Ureter (tissue), 1 donor: ENCODE results near the gene STMN3. TPM values are rescaled to one million over a fixed set of nuclear protein-coding genes. Genes with fewer than 3 reads are reported as not detected.
"Not testable (repeated sequence)": the region's sequence is repeated elsewhere in the genome, so short reads cannot be mapped to it uniquely, and the experiment has no call there.

Experiments
- DNase-seq: peaks from one replicate; pipeline ENCODE4 v3.0.0-alpha.2; 2020; ENCODE audit warnings: low spot score
- total RNA-seq: library from RNA; stranded (reverse); gene quantifications from one replicate; pipeline ENCODE4 v1.2.4, GENCODE V29; 2023
- donor health status: DM: yes; HTN: yes; CAD: no.

The STMN3 gene
- total RNA-seq, 1 donor from 2014 or later = 16.5 TPM

GRCh38 chr20:63613863-63614594, 39.2 kb downstream of the STMN3 start:
- DNase-seq = not testable (repeated sequence)

DNA sequence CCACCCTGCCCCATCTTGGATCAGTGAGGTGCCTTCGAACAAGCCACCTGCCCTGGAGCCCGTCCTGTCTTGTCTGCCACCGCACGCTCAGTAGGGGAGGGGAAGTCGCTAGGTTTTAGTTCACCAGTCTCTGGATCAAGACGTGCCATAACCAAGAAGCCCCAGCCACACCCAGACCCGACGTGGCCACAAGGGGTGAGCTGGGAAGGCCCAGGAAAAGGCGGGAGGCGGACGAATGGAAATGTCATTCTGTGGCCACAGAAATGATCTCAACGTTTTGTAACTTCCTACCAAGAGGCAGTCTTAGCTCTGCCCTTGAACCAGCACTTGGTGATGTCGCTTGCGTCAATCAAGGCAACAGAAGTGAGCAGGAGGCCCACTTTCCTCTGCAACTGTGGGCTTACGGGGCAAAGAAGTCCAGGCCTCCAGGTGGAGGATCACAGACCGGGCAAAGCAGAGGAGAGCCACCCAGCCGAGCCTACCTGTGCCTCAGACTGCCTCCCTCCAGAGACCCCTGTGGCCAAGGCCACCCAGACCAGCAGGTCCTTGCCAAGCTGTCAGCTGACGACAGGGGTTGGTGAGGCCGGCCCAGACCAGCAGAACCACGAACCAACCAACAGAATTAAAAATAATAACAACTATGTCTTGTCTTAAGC, 40.8 kb downstream of the STMN3 start:
- DNase-seq = no peak

- DNase-seq = no peak
These were observed 41.6 kb downstream of the STMN3 start for GRCh38 chr20:63611646-63612045.

DNA sequence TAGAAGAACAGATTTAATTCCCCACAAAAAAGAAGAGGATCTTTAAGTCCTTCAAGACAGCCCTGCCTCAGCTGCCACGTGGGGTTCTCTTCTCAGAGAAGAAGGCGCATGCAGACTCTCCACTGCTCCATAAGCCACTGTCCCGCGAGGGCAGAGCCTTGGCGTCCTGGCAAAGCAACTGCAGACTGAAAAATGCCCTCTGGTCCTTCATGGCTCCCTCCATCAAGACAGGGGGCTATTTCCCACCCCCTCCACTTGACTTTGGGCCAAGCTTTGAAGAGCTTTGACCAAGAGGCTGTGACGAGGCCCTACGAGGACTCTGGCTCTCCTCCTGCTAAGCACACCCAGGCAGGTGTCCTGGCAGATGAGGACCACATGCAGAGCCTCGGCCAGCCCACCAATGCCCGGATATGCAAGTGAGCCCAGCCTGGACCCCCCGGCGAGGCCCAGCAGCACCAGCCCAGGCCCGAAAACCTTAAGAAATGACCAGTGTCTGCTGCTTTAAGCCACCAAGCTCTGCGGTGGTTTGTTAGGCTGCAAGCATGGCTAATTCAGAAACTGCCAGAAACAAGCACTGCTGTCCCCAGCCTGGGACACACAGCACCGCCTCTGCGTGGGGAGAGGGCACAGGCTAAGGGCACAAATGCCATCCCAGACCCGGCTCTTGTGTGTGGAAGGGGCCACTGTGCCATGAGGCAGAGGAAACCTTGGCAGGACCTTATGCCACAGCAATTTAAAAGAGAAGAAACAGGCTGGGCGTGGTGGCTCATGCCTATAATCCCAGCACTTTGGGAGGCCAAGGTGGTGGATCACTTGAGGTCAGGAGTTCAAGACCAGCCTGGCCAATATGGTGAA, 42.4 kb downstream of the STMN3 start:
- DNase-seq = no peak

DNA sequence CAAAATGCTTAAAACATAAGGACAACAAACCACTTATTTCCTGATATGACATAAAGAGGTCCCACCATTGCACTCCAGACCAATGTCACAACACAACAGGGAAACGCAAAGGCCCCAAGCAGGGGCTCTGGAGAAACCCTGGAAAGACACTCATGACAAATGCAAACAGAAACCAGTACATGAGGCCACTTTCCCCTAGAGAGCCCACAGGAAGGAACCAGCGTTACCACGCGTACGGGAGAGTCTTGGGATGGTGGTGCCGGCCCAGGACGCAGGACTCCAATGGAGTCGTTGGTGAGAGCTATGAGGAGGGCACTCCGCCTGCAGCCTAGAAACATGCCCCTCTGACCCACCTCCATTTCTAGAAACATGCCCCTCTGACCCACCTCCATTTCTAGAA, 46.5 kb downstream of the STMN3 start:
- no peak for DNase-seq

DNA sequence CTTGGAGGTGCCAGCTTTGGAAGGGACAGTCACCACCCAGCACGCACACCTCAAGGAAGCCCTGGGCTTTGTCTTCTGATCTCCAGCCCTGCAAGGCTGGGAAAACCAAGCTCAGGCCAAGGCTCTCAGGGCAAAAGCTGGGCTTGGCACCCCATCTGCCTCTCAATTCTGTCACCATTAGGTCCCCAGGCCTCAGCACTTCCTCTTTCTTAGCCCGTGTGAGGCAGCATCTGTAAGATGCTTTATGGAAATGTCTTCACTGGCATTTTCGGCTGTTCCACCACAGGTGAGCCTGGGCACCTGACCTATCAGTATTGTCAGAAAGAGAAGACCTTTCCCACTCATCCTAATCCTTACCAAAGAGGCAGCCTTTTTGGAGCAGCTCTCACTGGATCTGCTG, 50.9 kb downstream of the STMN3 start:
- DNase-seq = no peak

DNA sequence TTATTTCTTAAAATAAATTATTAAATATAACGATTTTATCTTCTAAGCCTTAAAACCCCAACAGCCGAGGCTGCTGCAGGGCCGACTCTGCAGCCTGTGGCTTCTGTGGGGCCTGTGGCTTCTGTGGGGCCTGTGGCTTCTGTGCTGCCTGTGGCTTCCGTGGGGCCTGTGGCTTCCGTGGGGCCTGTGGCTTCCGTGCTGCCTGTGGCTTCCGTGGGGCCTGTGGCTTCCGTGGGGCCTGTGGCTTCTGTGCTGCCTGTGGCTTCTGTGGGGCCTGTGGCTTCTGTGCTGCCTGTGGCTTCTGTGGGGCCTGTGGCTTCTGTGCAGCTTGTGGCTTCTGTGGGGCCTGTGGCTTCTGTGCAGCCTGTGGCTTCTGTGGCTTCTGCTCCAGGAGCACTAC, 51.5 kb downstream of the STMN3 start:
- DNase-seq = not testable (repeated sequence)

- DNase-seq = no peak
These were observed 53.7 kb downstream of the STMN3 start for GRCh38 chr20:63599396-63600050.

DNA sequence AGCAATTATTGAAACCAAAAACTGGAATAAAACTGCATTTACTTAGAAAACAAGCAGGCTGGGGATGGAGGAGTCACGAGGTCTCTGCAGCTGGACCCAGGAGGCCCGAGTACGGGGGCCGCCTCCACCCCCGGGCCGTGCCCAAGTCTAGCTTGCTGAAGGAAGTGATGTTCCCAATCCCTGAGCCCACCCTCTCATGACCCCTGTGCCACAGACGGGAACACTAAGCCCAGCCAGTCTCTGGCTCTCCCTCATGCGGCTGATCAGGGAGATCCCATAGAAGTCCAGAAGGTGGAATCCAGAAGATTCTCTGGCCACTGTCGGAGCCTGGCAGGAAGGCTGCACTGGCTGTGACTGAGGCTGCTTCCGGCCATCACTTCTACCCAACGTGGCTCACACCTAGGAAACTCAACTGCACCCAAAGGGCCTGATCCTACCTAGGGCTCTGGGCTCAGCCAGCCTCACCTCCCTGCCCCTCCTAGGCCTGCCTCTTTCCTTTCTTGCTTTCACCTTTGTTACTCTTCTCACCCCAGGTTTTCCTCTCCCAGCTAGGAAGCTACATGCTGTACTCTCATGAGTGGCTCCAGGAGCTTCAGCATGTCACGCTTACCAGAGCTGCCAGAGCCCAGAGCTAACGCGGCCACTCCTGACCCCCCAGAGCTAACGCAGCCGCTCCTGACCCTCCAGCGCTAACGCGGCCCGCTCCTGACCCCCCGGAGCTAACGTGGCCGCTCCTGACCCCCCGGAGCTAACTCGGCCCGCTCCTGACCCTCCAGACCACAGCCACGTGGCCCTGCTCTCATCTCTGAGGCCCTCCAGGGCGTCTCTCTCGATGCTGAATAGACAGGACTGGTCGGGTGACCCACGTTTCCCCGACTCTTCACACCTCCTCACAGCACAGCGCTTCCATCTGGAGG, 54.5 kb downstream of the STMN3 start:
- no peak for DNase-seq

DNA sequence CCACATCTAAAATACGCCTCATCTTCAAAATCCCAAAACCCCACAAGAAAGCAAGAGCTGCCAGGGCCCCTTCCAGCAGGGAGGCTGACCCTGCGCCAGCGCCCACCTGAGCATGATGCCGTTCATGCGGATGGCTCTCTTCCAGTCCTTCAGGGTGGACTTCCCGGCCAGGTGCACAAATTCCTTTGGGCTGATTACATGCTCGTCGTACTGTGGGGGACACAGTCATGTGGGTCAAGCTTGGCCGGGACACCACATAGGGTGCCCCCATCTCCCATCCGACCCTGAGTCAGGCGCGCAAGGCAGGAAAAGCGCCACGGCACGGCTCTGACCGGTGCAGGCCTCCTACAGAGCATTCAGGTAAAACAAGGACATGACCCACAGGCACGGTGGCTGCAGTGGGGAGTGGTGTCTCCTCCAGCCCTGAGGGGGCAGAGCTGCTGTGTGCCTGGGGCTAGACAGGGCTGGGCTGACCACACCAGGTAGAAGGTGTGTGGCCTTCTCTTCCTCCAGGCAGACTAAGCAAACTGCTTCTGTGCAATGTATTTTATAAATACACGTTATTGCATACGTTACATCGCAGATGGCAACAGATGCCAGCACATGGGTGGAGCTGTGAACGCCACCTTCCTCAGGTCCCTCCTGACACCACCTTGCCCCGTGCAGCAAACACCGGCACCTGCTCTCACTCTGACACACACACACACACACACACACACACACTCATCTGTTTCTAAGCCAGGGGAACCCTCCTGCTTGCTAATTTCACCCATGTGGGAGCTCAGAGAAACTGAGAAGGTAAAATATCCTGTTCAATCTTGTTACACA, 55.4 kb downstream of the STMN3 start:
- no peak for DNase-seq

DNA sequence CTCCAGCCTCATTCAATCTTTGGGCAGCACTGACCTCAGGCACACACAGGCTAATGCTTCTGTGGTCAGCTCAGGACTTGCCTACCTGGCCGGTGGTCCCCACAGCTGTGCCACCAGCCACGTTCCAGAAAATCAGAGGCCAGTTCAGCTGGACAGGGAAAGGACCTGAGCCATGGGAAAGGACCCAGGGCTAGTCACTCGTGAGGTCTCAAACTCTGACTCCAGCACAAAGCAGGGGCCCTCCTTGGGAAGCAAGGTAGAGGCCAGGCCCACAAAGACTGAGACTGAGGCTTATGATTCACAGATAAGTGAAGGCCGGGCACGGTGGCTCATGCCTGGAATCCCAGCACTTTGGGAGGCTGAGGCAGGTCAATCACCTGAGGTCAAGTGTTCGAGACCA, 56.8 kb downstream of the STMN3 start:
- no peak for DNase-seq

DNA sequence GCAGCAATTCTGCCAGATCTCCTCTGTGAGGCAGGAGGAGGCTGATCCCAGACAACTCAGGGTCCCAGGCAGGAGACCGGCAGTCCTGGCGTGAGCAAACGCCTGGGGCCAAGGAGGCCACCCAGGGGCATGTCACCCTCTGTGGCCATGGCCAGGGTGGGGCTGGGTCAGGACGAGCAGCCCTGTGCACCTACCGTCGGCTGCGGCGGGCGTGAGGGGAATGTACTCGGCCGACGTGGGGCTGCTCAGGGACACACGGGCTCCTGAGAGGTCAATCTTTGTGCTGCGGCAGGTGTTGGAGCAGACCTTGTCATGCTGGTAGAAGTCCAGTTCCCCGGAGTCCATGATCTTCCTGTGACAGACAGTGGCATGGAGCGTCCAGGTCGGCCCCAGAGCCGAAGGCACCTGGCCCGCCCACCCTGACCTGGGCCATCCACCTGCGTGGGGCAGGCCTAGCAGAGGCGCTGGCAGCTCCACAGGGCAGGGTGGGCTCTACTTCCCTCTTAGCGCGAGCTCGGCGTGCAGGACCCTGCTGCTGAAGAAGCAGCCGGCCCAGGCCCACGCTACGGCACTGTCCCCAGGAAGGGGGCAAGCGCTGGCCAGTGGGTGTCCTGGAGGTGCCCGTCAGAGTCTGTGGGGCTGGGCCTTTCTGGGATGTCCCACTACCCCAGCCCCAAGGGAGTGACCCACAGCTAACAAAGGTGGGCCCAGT, 57.7 kb downstream of the STMN3 start:
- DNase-seq = no peak

GRCh38 chr20:63594043-63594561, 59.1 kb downstream of the STMN3 start:
- DNase-seq = no peak

GRCh38 chr20:63592661-63593060, 60.6 kb downstream of the STMN3 start:
- DNase-seq = no peak

DNA sequence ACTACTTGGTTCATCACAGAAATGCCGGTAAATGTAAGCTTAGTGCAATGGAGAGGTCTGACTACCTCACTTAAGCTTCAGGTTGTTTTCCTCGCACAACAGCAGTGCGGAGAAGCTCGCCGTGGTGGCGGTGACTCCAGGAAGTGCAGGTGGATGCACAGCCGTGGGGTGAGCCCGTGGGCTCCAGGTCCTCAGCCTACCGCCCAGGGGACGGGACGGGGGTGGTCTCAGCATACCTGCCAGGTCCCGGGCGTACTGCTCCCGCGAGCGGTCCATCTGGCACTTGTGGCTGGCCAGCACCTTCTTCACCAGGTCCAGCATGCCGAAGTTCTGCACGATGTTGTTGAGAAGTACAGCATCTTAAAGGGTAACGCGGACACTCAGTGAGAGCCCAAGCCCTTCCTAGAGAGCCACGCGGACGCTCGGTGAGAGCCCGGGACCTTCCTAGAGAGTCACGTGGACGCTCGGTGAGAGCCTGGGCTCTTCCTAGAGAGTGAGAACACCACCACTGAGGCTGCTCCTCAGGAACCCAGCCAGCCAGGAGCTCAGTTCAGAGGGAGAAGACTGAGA, 61.4 kb downstream of the STMN3 start:
- no peak for DNase-seq

DNA sequence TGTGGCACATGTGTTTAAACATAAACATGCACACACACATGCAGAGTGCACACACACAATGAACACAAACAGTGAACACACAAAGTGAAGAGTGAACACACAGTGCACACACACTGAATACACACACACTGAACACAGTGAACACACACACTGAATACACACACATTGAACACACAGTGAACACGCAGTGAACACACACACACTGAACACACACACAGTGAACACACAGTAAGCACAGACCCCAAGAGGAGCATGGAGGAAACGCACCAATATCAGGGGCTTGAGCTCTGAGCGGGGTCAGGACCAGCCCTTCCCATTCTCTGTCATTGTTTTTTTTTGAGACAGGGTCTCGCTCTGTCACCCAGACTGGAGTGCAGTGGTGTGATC, 62.1 kb downstream of the STMN3 start:
- DNase-seq = no peak

DNA sequence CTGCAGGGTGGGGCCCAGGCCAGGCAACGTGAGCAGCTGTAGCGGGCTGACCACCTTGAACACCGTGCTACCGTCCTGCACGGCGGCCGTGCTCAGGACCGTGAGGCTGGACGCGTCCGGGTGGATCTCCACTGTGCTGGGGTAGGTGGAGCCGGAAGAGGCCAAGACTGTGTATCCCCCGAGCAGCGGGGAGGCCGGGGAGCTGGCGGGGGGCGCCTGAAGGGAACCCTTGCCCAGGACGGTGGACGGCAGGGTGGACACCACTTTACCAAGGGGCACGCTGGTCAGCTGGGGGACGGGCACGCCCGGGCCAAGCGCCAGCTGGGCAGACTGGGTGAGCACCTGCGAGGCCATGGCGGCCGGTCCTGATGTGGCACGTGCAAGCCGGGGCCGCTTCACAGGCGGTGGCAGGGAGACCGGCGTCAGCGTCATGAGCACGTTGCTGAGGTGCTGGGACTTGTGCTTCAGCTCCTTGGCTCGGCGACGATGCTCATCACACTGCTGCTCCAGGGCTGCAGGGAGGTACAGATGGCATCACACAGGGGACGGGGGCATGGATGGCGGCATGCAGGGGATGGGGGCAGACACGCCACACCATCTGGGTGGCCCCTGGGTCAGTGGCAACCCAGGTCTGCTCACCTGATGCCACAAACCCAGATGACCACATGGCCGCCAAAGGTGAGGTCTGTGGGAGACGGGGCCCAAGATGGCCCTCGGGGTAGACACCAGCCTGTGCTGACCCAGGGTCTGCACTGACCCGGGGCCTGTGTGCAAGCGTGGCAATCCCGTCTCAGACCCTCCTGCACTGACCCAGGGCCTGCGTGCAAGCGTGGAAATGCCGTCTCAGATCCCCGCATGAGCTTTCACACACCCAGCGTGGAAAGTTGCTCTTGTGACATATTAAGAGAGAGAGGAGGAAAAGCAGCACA, 62.7 kb downstream of the STMN3 start:
- no peak for DNase-seq
